Adrenal gland (tissue), 5 donors: ENCODE measurements around the gene ENDOD1.

Experiments used
- POLR2A ChIP-seq, 2 donors: fragments of 450-650 bp; IDR thresholded peaks; one replicate each; pipeline ENCODE4 v1.6.1; 2017; ENCODE audit warnings: antibody characterized with exemption in 2 of 2, mild to moderate bottlenecking in 2 of 2, moderate library complexity in 1 of 2
- TF ChIP-seq, protein P1 (sequence below), 6 experiments: fragments of 450-650 bp in 4 of 6; fragments of 200-600 bp in 2 of 6; sonication (generic) in 1 of 6; IDR thresholded peaks; 1 replicate in 5 of 6; 2 replicates in 1 of 6; pipeline versions ENCODE4 v1.5.1 to v1.8.0; 2016 to 2021; ENCODE audit warnings: antibody characterized with exemption in 6 of 6, mild to moderate bottlenecking in 2 of 6, moderate library complexity in 1 of 6
- donor health status: DM: no; HTN: no; CAD: no.

DNA sequence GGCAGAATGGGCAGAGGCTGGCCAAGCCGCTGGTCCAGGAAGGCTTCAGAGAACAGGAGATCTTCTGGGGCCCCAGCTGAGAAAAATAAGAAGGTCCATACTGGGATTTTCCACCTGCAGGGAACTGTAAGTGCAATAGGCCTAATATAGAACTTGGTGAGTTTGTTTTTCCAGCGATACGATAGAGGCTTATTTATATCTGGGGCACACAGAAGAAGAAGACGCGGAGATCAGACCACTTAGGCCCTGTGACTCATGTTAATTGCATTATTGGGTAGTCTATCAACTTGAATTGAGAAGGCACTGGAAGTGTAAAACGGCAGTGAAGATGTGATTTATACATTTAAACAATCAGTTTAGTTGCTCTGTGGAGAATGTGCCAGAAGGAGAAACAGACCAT, 30.6 kb upstream of the ENDOD1 start:
- TF ChIP-seq, protein P1, sequence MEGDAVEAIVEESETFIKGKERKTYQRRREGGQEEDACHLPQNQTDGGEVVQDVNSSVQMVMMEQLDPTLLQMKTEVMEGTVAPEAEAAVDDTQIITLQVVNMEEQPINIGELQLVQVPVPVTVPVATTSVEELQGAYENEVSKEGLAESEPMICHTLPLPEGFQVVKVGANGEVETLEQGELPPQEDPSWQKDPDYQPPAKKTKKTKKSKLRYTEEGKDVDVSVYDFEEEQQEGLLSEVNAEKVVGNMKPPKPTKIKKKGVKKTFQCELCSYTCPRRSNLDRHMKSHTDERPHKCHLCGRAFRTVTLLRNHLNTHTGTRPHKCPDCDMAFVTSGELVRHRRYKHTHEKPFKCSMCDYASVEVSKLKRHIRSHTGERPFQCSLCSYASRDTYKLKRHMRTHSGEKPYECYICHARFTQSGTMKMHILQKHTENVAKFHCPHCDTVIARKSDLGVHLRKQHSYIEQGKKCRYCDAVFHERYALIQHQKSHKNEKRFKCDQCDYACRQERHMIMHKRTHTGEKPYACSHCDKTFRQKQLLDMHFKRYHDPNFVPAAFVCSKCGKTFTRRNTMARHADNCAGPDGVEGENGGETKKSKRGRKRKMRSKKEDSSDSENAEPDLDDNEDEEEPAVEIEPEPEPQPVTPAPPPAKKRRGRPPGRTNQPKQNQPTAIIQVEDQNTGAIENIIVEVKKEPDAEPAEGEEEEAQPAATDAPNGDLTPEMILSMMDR (IDR thresholded peaks at IDR 0.05) = no peak
- no peak for TF ChIP-seq POLR2A (IDR thresholded peaks at IDR 0.05)
